HFF-Myc (cell line): ENCODE measurements around the gene INAFM2.

Experiments used
- DNase-seq: peaks from one replicate; pipeline ENCODE4 v3.0.0-alpha.2; 2011; ENCODE audit warnings: low read depth; ENCODE audit errors: extremely low read depth
- H3K4me3 ChIP-seq: replicated peaks from 2 replicates; pipeline ENCODE4 v1.5.1; 2011; ENCODE audit warnings: low read depth, mild to moderate bottlenecking, control low read depth, low read length
- TF ChIP-seq, protein P1 (sequence below): IDR thresholded peaks from 2 replicates; pipeline ENCODE4 v1.5.1; 2012; ENCODE audit warnings: mild to moderate bottlenecking, low read depth, low read length, control low read depth; ENCODE audit errors: missing control alignments

INAFM2 gene

DNA sequence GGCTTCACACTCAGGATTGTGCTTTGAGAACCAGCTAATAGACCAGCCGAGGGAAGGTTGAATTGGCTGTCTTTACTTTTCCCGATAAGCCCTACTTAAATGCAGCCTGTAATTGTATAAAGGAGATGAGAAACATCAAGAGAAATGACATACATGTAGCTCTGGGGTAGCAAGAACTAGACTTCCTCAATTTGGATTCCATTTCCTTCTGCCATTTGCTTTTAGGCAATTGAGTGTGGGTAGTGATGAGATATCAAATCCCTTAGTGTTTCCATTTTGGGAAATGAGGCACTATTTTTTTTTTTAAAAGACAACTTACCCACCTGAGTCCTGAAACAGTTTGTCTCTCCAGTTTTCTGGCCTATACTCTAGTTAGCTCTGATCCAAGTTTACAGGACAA lies 2.2 kb downstream of the INAFM2 start:
- no peak for DNase-seq
- TF ChIP-seq, protein P1, sequence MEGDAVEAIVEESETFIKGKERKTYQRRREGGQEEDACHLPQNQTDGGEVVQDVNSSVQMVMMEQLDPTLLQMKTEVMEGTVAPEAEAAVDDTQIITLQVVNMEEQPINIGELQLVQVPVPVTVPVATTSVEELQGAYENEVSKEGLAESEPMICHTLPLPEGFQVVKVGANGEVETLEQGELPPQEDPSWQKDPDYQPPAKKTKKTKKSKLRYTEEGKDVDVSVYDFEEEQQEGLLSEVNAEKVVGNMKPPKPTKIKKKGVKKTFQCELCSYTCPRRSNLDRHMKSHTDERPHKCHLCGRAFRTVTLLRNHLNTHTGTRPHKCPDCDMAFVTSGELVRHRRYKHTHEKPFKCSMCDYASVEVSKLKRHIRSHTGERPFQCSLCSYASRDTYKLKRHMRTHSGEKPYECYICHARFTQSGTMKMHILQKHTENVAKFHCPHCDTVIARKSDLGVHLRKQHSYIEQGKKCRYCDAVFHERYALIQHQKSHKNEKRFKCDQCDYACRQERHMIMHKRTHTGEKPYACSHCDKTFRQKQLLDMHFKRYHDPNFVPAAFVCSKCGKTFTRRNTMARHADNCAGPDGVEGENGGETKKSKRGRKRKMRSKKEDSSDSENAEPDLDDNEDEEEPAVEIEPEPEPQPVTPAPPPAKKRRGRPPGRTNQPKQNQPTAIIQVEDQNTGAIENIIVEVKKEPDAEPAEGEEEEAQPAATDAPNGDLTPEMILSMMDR = no peak
- H3K4me3 ChIP-seq = no peak overlapping the region

GRCh38 chr15:40327457-40327856 lies 4.0 kb downstream of the INAFM2 start:
- H3K4me3 ChIP-seq = no peak overlapping the region
- no peak for DNase-seq
- TF ChIP-seq, protein P1 = no peak

DNA sequence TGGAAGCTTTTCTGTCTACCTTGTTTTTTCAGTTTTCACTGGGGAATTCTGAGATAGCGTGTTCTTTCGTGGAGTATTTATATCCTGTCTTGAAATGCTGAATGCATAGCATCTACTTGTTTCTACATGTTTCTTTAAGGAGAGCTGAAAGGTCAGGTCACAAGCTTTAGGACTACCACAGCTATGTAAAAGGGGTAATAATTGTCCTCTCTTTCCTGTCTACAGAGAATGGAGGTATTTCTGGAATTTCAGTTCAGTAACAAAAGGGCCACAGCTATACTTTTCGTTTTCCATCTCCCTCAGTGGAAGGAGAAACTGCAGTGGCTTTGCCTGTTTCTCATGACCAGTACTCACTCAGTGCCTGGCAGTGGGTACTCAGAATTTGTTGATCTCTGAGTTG lies 4.7 kb downstream of the INAFM2 start:
- TF ChIP-seq, protein P1 = no peak
- no peak for DNase-seq
- H3K4me3 ChIP-seq = no peak overlapping the region

GRCh38 chr15:40328751-40329150 lies 5.3 kb downstream of the INAFM2 start:
- DNase-seq = no peak
- no peak overlapping the region for H3K4me3 ChIP-seq

DNA sequence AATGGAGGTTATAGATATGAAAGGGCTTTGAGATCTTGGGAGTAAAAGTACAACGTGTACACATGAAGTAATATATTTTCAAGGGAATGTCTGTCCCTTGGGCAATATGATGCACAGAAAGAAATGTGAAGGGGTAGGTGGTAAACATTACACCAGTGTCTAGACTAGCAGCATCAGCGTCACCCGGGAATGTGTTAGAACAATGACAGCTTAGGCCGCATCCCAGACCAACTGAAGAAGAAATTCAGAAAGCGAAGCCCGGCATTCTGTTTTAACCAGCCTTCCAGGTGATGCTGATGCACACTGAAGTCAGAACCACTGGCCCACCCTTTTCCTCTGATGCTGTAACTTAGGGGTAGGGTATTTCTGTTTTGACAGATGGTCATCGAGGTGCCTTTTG lies 6.3 kb downstream of the INAFM2 start:
- no peak for DNase-seq
- TF ChIP-seq, protein P1 = no peak
- H3K4me3 ChIP-seq = no peak overlapping the region

More at GRCh38 chr15:40328751-40329150, 5.3 kb downstream of the INAFM2 start:
- TF ChIP-seq, protein P1 = no peak

- no peak overlapping the region for H3K4me3 ChIP-seq
- DNase-seq = no peak
- TF ChIP-seq, protein P1 = no peak
Measured at GRCh38 chr15:40330368-40330836, 6.9 kb downstream of the INAFM2 start.

- no peak for DNase-seq
- TF ChIP-seq, protein P1 = no peak
Measured at GRCh38 chr15:40331026-40331425, 7.5 kb downstream of the INAFM2 start.

More at GRCh38 chr15:40331026-40331425, 7.5 kb downstream of the INAFM2 start:
- H3K4me3 ChIP-seq = no peak overlapping the region
